Psoas muscle (tissue), 8 donors: ENCODE measurements around the gene FYN. TPM values are rescaled to one million over a fixed set of nuclear protein-coding genes. Genes with fewer than 3 reads are reported as not detected.

Source experiments
- ATAC-seq, 4 donors: fragments of 200-7000 bp; cut with Tn5 transposase; one replicate each; pipeline ENCODE4 v1.9.1; 2020; ENCODE audit warnings: moderate library complexity in 3 of 4, mild to moderate bottlenecking in 2 of 4
- DNase-seq, 2 donors: peaks; one replicate each; pipeline ENCODE4 v3.0.0-alpha.2; 2020
- H3K27ac ChIP-seq: fragments of 200-600 bp; one replicate; pipeline ENCODE4 v1.8.0; 2022
- H3K27me3 ChIP-seq, 3 donors: fragments of 200-600 bp in 1 of 3; one replicate each; pipeline versions ENCODE4 v1.6.1 to v1.8.0; 2013 to 2022; ENCODE audit warnings: low read length in 2 of 3, mild to moderate bottlenecking in 2 of 3, moderate library complexity in 1 of 3; ENCODE audit not compliant: insufficient read depth in 3 of 3
- H3K36me3 ChIP-seq, 2 donors: fragments of 200-600 bp in 1 of 2; one replicate each; pipeline versions ENCODE4 v1.6.1 to v1.8.0; 2013 to 2022; ENCODE audit warnings: low read depth in 1 of 2, mild to moderate bottlenecking in 1 of 2, moderate library complexity in 1 of 2; ENCODE audit not compliant: insufficient read depth in 1 of 2
- H3K4me1 ChIP-seq: fragments of 200-600 bp; one replicate; pipeline ENCODE4 v1.8.0; 2022
- H3K4me3 ChIP-seq: fragments of 200-600 bp; one replicate; pipeline ENCODE4 v1.8.0; 2022; ENCODE audit warnings: mild to moderate bottlenecking
- H3K9me3 ChIP-seq: fragments of 200-600 bp; one replicate; pipeline ENCODE4 v1.8.0; 2022
- WGBS, 3 donors: extraction: QIAGEN DNeasy Blood & Tissue Kit; methylation state at CpG; one replicate each; pipeline versions ENCODE4 v1.1.6 to v1.1.7; 2013; 5-methylcytosine and 5-hydroxymethylcytosine counted together
- intact Hi-C, 2 donors: fragments of 100-400 bp; cut with DNase I; formaldehyde crosslinking; loops; one replicate each; pipeline versions ENCODE4 v1.11.0 to v1.14.2; 2022
- polyA plus RNA-seq, 3 donors: library from polyadenylated mRNA; stranded (reverse); fragments of 200-250 nt; gene quantifications; one replicate each; pipeline ENCODE4 v1.2.3, GENCODE V29; 2013
- total RNA-seq, 4 donors: library from RNA; stranded (reverse); fragmentation: NEBNext Ultra II Directional in 2 of 4; extraction: Animal tissue kit (Norgen Biotek cat#: 25700) in 2 of 4; gene quantifications; one replicate each; pipeline versions ENCODE4 v1.2.1 to v1.2.4, GENCODE V29; 2021 to 2023
- TF ChIP-seq, protein P1 (sequence below): fragments of 200-600 bp; IDR thresholded peaks from one replicate; pipeline ENCODE4 v1.8.0; 2022; ENCODE audit warnings: antibody characterized with exemption
- donor health status: healthy with polysubstance abuse.
- donor health status: DM: no; HTN: no; CAD: no; lungs with moderate emphysema.
- donor health status: Bipolar disorder and iron deficiency.
- donor health status: healthy.
- donor health status: DM: yes; HTN: yes; CAD: no.
- donor health status: DM: no; HTN: no; CAD: no.
- donor health status: DM: no; HTN: no; CAD: no.
- donor health status: DM: yes; HTN: yes; CAD: no.

FYN gene
- total and polyA plus RNA-seq, 7 donors: 7.1 to 27.8 (median 12.3) TPM

DNA sequence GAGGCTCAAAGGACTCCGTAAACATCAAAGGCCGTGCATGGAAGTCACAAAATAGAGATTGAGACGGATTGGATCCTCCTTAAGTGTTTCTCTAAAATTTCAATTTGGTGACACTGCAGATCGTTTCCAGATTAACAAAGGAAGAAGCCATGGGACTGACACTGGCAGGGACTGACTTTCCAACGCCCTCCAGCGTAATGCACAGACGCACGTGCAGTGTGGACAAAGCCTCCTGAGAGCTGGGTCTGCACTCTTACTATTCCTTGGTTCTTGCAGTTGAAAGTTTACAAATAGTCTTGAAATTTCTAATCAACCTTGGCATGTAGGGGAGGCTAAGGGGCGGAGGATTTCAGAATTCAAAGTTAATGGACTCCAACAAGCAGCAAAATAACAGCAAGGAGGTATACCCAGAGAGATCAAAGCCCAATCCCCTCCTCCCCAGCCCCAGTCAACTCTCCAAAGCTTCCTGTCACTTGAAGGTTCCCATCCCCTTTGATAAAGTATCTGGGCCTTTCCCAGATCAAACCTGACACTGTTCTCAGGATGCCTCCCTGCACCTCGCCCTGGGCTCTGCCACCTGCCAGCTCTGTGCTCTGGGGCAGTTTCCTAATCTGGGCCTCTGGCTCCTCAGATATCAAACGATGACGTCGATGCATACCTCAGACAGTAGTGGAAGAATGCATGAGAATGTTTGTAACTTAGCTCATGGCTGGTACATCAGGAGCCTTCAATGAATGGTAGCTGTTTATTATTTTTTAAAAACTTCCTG is 161.1 kb downstream of the FYN start:
- TF ChIP-seq, protein P1, sequence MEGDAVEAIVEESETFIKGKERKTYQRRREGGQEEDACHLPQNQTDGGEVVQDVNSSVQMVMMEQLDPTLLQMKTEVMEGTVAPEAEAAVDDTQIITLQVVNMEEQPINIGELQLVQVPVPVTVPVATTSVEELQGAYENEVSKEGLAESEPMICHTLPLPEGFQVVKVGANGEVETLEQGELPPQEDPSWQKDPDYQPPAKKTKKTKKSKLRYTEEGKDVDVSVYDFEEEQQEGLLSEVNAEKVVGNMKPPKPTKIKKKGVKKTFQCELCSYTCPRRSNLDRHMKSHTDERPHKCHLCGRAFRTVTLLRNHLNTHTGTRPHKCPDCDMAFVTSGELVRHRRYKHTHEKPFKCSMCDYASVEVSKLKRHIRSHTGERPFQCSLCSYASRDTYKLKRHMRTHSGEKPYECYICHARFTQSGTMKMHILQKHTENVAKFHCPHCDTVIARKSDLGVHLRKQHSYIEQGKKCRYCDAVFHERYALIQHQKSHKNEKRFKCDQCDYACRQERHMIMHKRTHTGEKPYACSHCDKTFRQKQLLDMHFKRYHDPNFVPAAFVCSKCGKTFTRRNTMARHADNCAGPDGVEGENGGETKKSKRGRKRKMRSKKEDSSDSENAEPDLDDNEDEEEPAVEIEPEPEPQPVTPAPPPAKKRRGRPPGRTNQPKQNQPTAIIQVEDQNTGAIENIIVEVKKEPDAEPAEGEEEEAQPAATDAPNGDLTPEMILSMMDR: no peak
- no peak overlapping the region for H3K27ac ChIP-seq
- peaks cover 0 to 2% of the 10 kb centered on the region in 2 donors for H3K36me3 ChIP-seq
- intact Hi-C loops: loop anchor here (1.0 to 5.0 kb wide), 3 partner anchors 160 to 285 kb away; partner anchors contain the start of gene FYN (in 1 of the 2)
- H3K4me3 ChIP-seq: no peak overlapping the region
- no peaks in the 10 kb centered on the region for H3K27me3 ChIP-seq
- H3K4me1 ChIP-seq: peaks cover 26% of the 10 kb centered on the region
- 35 to 38% (median 35%) methylated on average over 13 of the region's 13 CpGs for WGBS, 3 donors
- ATAC-seq (peak; percentile 75 to 89 (median 84)), DNase-seq (peak in 1 of 2 donors; percentile 56)
- no peaks in the 10 kb centered on the region for H3K9me3 ChIP-seq

DNA sequence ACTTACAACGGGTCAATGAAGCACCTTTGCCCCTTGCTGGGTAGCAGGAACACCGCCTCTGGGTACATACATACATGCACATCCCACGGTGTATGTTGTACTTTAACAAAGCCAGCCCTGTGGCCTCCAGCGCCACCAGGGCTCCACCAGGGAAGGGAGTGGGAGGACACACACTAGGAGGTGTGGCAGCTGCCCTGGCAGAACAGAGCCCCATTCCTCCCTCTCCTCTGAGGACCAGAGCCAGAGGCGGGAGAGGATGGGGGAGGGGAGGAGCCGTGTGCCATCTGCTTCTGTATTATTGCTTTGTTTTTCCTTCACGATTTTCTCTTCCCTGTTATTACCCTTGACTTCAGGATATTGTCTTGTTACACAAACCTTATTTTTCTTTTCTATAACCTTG is 161.8 kb downstream of the FYN start:
- peak; percentile 46 to 72 for DNase-seq
- Histone ChIP-seq H3K9me3 (no peaks in the 10 kb centered on the region), H3K27me3 (no peaks in the 10 kb centered on the region), H3K4me3 (no peak overlapping the region), H3K4me1 (peaks cover 26% of the 10 kb centered on the region), H3K36me3 (peaks cover 0 to 2% of the 10 kb centered on the region in 2 donors), H3K27ac (peak overlapping the region; percentile 14)
- TF ChIP-seq, protein P1: no peak
- ATAC-seq: peak; percentile 79 to 90 (median 88)
- 18 to 27% (median 25%) methylated on average over 7 of the region's 7 CpGs for WGBS, 3 donors
- intact Hi-C loops: loop anchor here (1.0 to 5.0 kb wide), 3 partner anchors 161 to 286 kb away; partner anchors contain the start of gene FYN (in 1 of the 2)

DNA sequence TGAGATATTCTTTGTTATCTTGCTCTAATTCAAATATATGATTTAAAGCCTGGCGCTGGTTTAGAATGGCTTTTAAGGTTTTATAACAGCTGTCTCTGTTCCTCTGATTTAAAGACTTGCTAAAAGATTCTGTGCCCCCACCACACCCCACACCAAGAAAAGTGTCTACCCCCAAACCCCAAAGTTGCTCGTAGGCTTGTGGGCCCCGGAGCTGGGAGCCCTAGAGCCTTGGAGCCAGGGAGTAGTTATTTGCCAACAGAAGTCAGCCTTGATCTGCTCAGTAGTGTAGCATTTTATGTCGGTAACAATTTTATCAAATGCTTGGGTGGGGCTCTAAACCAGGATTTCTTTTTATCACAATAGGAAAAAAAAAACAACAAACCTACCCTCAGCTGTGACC is 162.3 kb downstream of the FYN start:
- H3K4me3 ChIP-seq: no peak overlapping the region
- no peak overlapping the region for H3K27ac ChIP-seq
- DNase-seq: no peak
- H3K9me3 ChIP-seq: no peaks in the 10 kb centered on the region
- TF ChIP-seq, protein P1: no peak
- 52 to 62% (median 60%) methylated on average over 4 of the region's 4 CpGs for WGBS, 3 donors
- H3K36me3 ChIP-seq: peaks cover 0 to 2% of the 10 kb centered on the region in 2 donors
- no peaks in the 10 kb centered on the region for H3K27me3 ChIP-seq
- ATAC-seq: no peak
- intact Hi-C loops: loop anchor here (1.0 to 5.0 kb wide), 4 partner anchors 161 to 332 kb away; partner anchors contain the start of gene FYN (in 1 of the 2)
- H3K4me1 ChIP-seq: peaks cover 26% of the 10 kb centered on the region

DNA sequence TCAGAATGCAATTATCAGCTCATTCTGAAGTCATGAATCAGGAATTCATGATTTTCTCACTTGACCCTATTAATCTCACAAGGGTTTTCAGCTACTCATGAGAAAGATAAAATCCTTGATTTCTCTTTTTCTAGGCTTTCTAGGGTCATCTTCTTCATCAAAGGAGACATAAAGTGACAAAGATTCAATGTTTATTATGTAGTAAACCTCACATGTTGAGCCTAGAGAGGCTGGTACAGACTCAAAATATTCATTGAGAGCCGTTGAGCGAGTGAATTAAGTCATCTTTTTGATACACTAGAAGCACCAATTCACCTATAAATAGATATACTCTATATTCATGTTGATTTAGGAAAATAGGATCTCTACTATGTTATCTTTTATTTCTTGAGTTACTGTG is 162.8 kb downstream of the FYN start:
- WGBS, 3 donors: 53 to 68% (median 64%) methylated on average over 2 of the region's 2 CpGs

More for the DNA sequence above, 162.8 kb downstream of the FYN start:
- TF ChIP-seq, protein P1: no peak
- Histone ChIP-seq H3K27ac (no peak overlapping the region), H3K9me3 (no peaks in the 10 kb centered on the region), H3K36me3 (peaks cover 0 to 2% of the 10 kb centered on the region in 2 donors), H3K27me3 (no peaks in the 10 kb centered on the region), H3K4me3 (peak overlapping the region; percentile 61), H3K4me1 (peaks cover 26% of the 10 kb centered on the region)
- ATAC-seq (no peak), DNase-seq (no peak)
- intact Hi-C loops: loop anchor here (1.0 to 5.0 kb wide), 3 partner anchors 162 to 333 kb away; partner anchors contain the start of gene FYN (in 1 of the 2)
